Chondrocyte (in vitro differentiated cells): ENCODE results near the gene ARHGAP15. TPM values are rescaled to one million over a fixed set of nuclear protein-coding genes. Genes with fewer than 3 reads are reported as not detected.
A peak's percentile ranks its signal among the peaks of the same experiment; 100 is the strongest.

Experiments used
- DNase-seq: peaks from one replicate; pipeline ENCODE4 v3.0.0; 2021; ENCODE audit warnings: mixed read lengths, low spot score
- H3K27ac Mint-ChIP-seq: one replicate; pipeline ENCODE4 v1.8.0; 2021; ENCODE audit warnings: mild to moderate bottlenecking, moderate library complexity, mixed read lengths; ENCODE audit not compliant: unreplicated experiment
- H3K27me3 Mint-ChIP-seq: 2 replicates; pipeline ENCODE4 v1.8.0; 2021; ENCODE audit warnings: low read depth, mixed read lengths
- H3K36me3 Mint-ChIP-seq: 2 replicates; pipeline ENCODE4 v1.8.0; 2021; ENCODE audit warnings: low read depth, mixed read lengths
- H3K4me1 Mint-ChIP-seq: 2 replicates; pipeline ENCODE4 v1.8.0; 2021; ENCODE audit warnings: low read depth, mild to moderate bottlenecking, mixed read lengths
- H3K4me3 Mint-ChIP-seq: one replicate; pipeline ENCODE4 v1.8.0; 2021; ENCODE audit warnings: mild to moderate bottlenecking, moderate library complexity, mixed read lengths; ENCODE audit not compliant: unreplicated experiment
- H3K9me3 Mint-ChIP-seq: 2 replicates; pipeline ENCODE4 v1.8.0; 2021; ENCODE audit warnings: low read depth, mixed read lengths
- total RNA-seq: library from RNA; stranded (reverse); gene quantifications from 3 replicates; pipeline ENCODE4 v1.2.1, GENCODE V29; 2021
- TF ChIP-seq, protein P1 (sequence below): fragments of 200-600 bp; sonication (generic); IDR thresholded peaks from 2 replicates; pipeline ENCODE4 v1.5.0; 2021; ENCODE audit warnings: antibody characterized with exemption, mild to moderate bottlenecking, moderate library complexity

Gene ARHGAP15
- total RNA-seq, 1 donor from 2014 or later: 0.42 TPM

- DNase-seq: no peak
- Mint-ChIP-seq H3K27ac (no peak overlapping the region), H3K9me3 (peaks cover 8% of the 10 kb centered on the region), H3K4me1 (peaks cover 21% of the 10 kb centered on the region), H3K36me3 (peaks cover 2% of the 10 kb centered on the region), H3K4me3 (no peak overlapping the region), H3K27me3 (no peaks in the 10 kb centered on the region)
- TF ChIP-seq, protein P1, sequence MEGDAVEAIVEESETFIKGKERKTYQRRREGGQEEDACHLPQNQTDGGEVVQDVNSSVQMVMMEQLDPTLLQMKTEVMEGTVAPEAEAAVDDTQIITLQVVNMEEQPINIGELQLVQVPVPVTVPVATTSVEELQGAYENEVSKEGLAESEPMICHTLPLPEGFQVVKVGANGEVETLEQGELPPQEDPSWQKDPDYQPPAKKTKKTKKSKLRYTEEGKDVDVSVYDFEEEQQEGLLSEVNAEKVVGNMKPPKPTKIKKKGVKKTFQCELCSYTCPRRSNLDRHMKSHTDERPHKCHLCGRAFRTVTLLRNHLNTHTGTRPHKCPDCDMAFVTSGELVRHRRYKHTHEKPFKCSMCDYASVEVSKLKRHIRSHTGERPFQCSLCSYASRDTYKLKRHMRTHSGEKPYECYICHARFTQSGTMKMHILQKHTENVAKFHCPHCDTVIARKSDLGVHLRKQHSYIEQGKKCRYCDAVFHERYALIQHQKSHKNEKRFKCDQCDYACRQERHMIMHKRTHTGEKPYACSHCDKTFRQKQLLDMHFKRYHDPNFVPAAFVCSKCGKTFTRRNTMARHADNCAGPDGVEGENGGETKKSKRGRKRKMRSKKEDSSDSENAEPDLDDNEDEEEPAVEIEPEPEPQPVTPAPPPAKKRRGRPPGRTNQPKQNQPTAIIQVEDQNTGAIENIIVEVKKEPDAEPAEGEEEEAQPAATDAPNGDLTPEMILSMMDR: no peak
Measured at GRCh38 chr2:143708682-143709081, 579.5 kb downstream of the ARHGAP15 start.

DNA sequence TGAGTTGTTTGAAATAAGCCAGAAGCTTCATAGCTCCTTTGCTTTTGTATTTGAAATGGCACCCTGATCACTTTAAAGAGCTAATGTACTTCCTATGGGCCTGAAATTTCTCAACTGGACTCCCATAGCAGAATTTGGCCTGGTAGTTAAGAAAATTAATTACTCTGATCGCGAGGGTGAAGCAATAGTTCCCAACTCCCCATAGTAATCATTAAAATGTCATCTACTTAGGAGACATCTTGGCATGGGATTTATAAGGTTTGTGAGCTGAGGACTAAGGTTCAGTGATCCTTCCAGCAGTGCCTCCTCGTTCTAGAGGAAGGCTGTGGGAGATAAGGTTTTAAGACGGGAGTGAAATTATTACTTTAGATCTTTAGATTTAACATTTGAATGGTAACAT, 581.0 kb downstream of the ARHGAP15 start:
- Mint-ChIP-seq H3K4me1 (peaks cover 19% of the 10 kb centered on the region), H3K27ac (no peak overlapping the region), H3K27me3 (no peaks in the 10 kb centered on the region), H3K36me3 (peaks cover 2% of the 10 kb centered on the region), H3K9me3 (peaks cover 8% of the 10 kb centered on the region), H3K4me3 (no peak overlapping the region)
- TF ChIP-seq, protein P1: no peak
- DNase-seq: no peak

DNA sequence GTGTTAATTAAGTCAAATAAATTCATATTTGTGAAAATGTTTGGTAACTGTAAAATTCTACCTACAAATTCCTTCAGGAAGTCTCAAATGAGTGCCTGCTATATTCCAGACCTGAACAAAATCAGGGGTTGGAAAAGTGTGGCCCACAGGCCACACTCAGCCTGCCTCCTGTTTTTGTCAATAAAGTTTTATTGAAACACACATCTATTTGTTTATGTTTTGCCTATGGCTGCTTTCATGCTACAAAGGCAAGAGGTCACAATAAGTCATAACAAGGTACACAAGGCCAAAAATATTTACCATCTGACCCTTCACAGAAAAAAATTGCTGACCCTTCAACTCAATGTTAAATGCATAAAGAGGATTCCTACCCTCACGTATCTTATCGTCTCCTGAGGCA, 581.7 kb downstream of the ARHGAP15 start:
- DNase-seq: no peak

GRCh38 chr2:143716522-143716921, 587.3 kb downstream of the ARHGAP15 start:
- no peak for DNase-seq
- Mint-ChIP-seq H3K27ac (no peak overlapping the region), H3K36me3 (peaks cover 2% of the 10 kb centered on the region), H3K4me3 (no peak overlapping the region), H3K27me3 (no peaks in the 10 kb centered on the region), H3K9me3 (peaks cover 4% of the 10 kb centered on the region), H3K4me1 (peaks cover 36% of the 10 kb centered on the region)
- TF ChIP-seq, protein P1: no peak

More for the DNA sequence above, 581.7 kb downstream of the ARHGAP15 start:
- Mint-ChIP-seq H3K4me1 (peaks cover 13% of the 10 kb centered on the region), H3K36me3 (peaks cover 2% of the 10 kb centered on the region), H3K27ac (no peak overlapping the region), H3K9me3 (peaks cover 8% of the 10 kb centered on the region), H3K4me3 (no peak overlapping the region), H3K27me3 (no peaks in the 10 kb centered on the region)
- TF ChIP-seq, protein P1: no peak

DNA sequence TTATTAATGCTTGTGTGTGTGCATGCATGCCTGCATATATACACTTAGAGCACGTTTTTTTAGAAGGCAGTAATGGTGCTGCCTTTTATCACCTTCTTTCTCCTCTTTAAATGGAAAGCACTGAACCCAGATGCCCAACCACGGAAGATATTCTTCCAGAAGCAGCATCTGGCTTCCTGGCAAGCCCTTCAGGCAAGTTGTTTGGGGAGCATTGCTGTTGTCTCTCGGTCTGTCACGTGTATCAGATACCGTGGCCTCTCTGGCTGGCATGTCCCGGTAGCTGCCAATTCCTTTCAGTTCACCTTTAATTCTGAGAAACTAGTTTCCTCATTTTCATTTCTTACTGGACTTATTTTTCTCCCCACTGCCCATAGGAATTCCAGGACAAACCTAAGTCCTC, 587.8 kb downstream of the ARHGAP15 start:
- DNase-seq: no peak
- Mint-ChIP-seq H3K27ac (peak overlapping the region; percentile 80), H3K27me3 (no peaks in the 10 kb centered on the region), H3K9me3 (no peaks in the 10 kb centered on the region), H3K4me3 (peak overlapping the region; percentile 65), H3K36me3 (peaks cover 2% of the 10 kb centered on the region), H3K4me1 (peaks cover 36% of the 10 kb centered on the region)
- TF ChIP-seq, protein P1: no peak
